Brain microvascular endothelial cell (primary cell): ENCODE measurements around the gene ASCC1.

Source experiments
- DNase-seq: peaks from one replicate; pipeline ENCODE4 v3.0.0-alpha.2; 2020
- H3K27ac ChIP-seq: fragments of 250-450 bp; sonication (Bioruptor Pico); 2 replicates; pipeline ENCODE4 v1.5.1; 2020; ENCODE audit warnings: mild to moderate bottlenecking, moderate library complexity
- H3K27me3 ChIP-seq: fragments of 250-450 bp; sonication (Bioruptor Pico); replicated peaks from 2 replicates; pipeline ENCODE4 v1.5.1; 2020; ENCODE audit warnings: mild to moderate bottlenecking
- H3K36me3 ChIP-seq: fragments of 250-450 bp; sonication (Bioruptor Pico); replicated peaks from 2 replicates; pipeline ENCODE4 v1.5.1; 2020; ENCODE audit warnings: mild to moderate bottlenecking
- H3K4me3 ChIP-seq: 2 replicates; pipeline ENCODE4 v1.5.1; 2011; ENCODE audit warnings: low read depth, mild to moderate bottlenecking, control low read depth, low read length, moderate library complexity
- in situ Hi-C: cut with HindIII; loops from 2 replicates; pipeline ENCODE4 v1.10.0; 2017; ENCODE audit warnings: low sequenced_read_pairs, low pct_ligation_motif_present
- TF ChIP-seq, protein P1 (sequence below): IDR thresholded peaks from 2 replicates; pipeline ENCODE4 v1.5.1; 2011; ENCODE audit warnings: low read depth, mild to moderate bottlenecking, moderate library complexity, low read length, control low read depth, inconsistent platforms; ENCODE audit errors: missing control alignments

Gene ASCC1

GRCh38 chr10:72204724-72205123 lies 11.4 kb downstream of the ASCC1 start:
- in situ Hi-C loops, result no loop called here
- no peak overlapping the region for H3K27ac ChIP-seq
- no peak for DNase-seq
- H3K27me3 ChIP-seq, result no peaks in the 10 kb centered on the region
- TF ChIP-seq, protein P1, sequence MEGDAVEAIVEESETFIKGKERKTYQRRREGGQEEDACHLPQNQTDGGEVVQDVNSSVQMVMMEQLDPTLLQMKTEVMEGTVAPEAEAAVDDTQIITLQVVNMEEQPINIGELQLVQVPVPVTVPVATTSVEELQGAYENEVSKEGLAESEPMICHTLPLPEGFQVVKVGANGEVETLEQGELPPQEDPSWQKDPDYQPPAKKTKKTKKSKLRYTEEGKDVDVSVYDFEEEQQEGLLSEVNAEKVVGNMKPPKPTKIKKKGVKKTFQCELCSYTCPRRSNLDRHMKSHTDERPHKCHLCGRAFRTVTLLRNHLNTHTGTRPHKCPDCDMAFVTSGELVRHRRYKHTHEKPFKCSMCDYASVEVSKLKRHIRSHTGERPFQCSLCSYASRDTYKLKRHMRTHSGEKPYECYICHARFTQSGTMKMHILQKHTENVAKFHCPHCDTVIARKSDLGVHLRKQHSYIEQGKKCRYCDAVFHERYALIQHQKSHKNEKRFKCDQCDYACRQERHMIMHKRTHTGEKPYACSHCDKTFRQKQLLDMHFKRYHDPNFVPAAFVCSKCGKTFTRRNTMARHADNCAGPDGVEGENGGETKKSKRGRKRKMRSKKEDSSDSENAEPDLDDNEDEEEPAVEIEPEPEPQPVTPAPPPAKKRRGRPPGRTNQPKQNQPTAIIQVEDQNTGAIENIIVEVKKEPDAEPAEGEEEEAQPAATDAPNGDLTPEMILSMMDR, result no peak
- H3K36me3 ChIP-seq, result peaks cover 6% of the 10 kb centered on the region
- no peak overlapping the region for H3K4me3 ChIP-seq

DNA sequence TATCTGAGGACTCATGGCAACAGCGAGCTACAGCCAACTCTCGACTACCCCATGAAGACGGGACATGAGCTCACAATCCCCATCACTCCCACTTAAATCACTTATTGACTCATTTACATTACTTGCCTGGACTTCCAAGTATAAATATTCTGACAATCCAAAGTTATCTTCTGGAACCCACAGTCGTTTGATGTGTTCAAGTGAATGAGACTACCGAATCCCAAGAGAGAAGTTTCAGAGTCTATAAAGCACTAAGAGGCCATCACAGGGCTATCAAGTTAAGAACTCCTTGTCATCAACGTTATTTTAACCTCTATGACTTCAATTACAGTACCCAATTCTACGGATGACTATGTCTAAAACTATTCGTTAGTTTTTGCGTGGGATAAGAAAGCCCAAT lies 11.8 kb downstream of the ASCC1 start:
- TF ChIP-seq, protein P1, result no peak
- in situ Hi-C loops, result no loop called here
- peaks cover 6% of the 10 kb centered on the region for H3K36me3 ChIP-seq
- peak; percentile 13 for DNase-seq
- no peak overlapping the region for H3K4me3 ChIP-seq
- no peaks in the 10 kb centered on the region for H3K27me3 ChIP-seq
- H3K27ac ChIP-seq, result no peak overlapping the region

DNA sequence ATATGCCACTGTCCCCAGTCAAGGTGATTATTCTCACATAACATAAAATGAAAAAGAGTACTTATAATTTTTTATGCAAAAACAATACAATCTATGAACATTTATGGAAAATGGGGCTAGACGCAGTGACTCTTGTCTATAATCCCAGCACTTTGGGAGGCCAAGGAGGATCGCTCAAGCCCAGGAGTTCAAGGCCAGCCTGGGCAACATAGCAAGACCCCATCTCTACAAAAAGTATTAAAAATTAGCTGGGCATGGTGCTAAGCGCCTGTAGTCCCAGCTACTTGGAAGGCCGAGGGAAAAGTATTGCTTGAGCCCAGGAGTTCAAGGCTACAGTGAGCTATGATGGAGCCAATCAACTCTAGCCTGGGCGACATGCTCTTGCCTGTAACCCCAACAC lies 14.8 kb downstream of the ASCC1 start:
- TF ChIP-seq, protein P1, result no peak
- no peak overlapping the region for H3K4me3 ChIP-seq
- no peak for DNase-seq
- no peak overlapping the region for H3K27ac ChIP-seq
- peaks cover 6% of the 10 kb centered on the region for H3K36me3 ChIP-seq
- in situ Hi-C loops, result no loop called here
- H3K27me3 ChIP-seq, result no peaks in the 10 kb centered on the region

DNA sequence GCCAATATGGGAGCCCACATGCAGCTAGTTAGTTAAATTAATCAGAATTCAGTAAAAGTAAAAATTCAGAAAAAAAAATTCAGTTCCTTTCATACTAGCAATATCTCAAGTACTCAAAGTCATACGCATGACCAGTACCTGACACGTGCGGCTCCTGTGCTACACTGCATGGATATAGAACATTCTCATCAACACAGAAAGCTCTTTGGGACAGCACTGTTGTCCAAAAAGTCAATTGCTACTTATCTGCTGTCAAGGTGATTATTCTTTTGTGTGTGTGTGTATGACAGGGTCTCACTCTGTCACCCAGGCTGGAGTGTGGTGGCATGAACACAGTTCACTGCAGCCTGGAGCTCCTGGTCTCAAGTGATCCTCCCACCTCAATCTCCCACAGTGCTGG lies 15.2 kb downstream of the ASCC1 start:
- Histone ChIP-seq H3K36me3 (peaks cover 6% of the 10 kb centered on the region), H3K27ac (no peak overlapping the region), H3K27me3 (no peaks in the 10 kb centered on the region), H3K4me3 (no peak overlapping the region)
- TF ChIP-seq, protein P1, result no peak
- no peak for DNase-seq
- in situ Hi-C loops, result no loop called here

DNA sequence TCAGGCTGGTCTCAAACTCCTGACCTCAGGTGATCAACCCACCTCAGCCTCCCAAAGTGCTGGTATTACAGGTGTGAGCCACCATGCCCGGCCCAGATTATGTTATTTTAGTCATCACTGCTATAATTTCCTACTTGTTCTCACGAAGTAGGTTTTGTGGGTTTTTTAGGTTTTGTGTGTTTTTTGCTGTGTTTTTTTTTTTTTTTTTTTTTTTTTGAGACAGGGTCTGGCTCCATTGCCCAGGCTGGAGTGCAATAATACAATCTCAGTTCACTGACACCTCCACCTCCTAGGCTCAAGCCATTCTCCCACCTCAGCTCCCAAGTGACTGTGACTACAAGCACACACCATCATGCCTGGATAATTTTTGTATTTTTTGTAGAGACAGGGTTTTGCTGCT lies 21.1 kb downstream of the ASCC1 start:
- Histone ChIP-seq H3K27ac (no peak overlapping the region), H3K27me3 (no peaks in the 10 kb centered on the region), H3K4me3 (no peak overlapping the region), H3K36me3 (peaks cover 3% of the 10 kb centered on the region)
- no peak for DNase-seq
- in situ Hi-C loops, result no loop called here
- TF ChIP-seq, protein P1, result no peak

DNA sequence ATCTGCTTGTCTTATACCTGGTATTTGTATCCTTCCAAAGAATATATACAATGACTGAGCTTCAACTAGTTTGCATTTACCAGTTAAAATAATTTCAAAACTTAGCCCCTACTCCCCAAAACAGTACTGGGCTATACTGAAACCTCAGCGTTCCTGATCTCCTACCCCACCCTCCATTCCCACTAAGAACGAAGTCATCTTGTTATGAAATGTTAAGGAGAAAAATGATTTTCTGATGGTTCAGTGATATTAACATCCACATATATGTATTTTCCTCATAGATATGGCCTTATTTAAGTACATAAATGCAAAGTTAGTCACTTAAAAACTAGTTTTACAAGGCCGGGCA lies 29.1 kb downstream of the ASCC1 start:
- no peak for DNase-seq
- in situ Hi-C loops, result no loop called here
- H3K36me3 ChIP-seq, result peaks cover 3% of the 10 kb centered on the region
- no peak overlapping the region for H3K27ac ChIP-seq
- TF ChIP-seq, protein P1, result no peak
- H3K27me3 ChIP-seq, result no peaks in the 10 kb centered on the region
- H3K4me3 ChIP-seq, result no peak overlapping the region
